OCI-LY1 (cell line): ENCODE data around the gene CAMTA1.

Source experiments
- EZH2 ChIP-seq: fragments of 200-600 bp; sonication (generic), shearing (Covaris generic); IDR thresholded peaks from 2 replicates; pipeline ENCODE4 v1.8.0; 2017; ENCODE audit warnings: borderline replicate concordance, mixed run types, mild to moderate bottlenecking, antibody characterized with exemption, low read length, moderate library complexity, mixed read lengths
- TF ChIP-seq, protein P1 (sequence below): fragments of 200-600 bp; sonication (generic), shearing (Covaris generic); IDR thresholded peaks from 2 replicates; pipeline ENCODE4 v1.5.1; 2017; ENCODE audit warnings: mild to moderate bottlenecking, antibody characterized with exemption, low read length, moderate library complexity, mixed read lengths

DNA sequence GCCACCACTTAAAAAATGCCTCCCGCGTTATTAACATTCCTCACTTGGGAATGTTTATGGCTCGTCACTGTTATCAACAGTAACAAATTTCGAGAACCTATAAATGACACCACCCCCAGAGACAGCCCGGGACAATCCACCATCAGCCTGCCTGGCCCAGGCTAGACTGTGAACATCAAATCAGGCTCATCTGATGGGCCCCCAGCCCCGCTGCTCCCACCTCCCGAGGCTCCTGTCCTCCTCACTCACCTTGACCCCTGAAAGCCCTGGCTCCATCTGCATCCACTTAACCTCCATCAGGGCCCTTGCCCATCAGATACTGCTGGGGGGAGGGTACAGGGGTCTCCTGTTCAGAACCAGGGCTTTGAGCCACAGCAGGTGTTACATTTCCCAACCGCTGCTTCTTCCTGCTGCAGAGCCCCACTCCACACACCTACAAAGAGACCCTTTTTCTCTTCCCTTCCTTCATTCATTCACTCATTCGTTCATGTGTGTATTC lies 829.4 kb downstream of the CAMTA1 start:
- TF ChIP-seq, protein P1, sequence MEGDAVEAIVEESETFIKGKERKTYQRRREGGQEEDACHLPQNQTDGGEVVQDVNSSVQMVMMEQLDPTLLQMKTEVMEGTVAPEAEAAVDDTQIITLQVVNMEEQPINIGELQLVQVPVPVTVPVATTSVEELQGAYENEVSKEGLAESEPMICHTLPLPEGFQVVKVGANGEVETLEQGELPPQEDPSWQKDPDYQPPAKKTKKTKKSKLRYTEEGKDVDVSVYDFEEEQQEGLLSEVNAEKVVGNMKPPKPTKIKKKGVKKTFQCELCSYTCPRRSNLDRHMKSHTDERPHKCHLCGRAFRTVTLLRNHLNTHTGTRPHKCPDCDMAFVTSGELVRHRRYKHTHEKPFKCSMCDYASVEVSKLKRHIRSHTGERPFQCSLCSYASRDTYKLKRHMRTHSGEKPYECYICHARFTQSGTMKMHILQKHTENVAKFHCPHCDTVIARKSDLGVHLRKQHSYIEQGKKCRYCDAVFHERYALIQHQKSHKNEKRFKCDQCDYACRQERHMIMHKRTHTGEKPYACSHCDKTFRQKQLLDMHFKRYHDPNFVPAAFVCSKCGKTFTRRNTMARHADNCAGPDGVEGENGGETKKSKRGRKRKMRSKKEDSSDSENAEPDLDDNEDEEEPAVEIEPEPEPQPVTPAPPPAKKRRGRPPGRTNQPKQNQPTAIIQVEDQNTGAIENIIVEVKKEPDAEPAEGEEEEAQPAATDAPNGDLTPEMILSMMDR: no peak
- TF ChIP-seq EZH2: no peak
